GM12875 (cell line): ENCODE results near the gene TRAPPC11.

ENCODE experiments used
- H3K4me3 ChIP-seq: one replicate; pipeline ENCODE4 v1.5.1; 2011; ENCODE audit warnings: low read depth, low read length, control low read depth
- TF ChIP-seq, protein P1 (sequence below): IDR thresholded peaks from 2 replicates; pipeline ENCODE4 v1.5.1; 2011; ENCODE audit warnings: low read depth, mild to moderate bottlenecking, control low read depth, inconsistent platforms, low read length, moderate library complexity, borderline replicate concordance; ENCODE audit not compliant: insufficient read depth

Gene TRAPPC11

DNA sequence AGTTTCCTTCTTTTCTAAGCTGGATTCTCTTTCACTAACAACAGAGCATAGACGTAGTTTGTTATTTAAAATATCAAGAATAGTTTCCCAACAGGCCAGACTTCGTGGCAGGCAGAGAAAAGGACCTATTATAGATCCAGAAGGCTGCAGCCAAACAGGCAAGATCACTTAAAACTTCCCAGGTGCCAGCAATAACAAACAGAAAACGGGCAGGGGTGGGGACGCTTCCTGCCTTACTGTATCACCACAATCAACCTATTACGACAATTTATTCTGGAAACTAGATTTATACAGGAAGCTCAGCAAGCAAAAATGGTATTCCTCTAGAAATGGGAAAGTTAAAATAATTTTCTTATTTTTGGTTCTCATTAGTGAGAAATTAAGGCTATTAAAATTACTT, 22.2 kb upstream of the TRAPPC11 start:
- H3K4me3 ChIP-seq, result no peak overlapping the region

DNA sequence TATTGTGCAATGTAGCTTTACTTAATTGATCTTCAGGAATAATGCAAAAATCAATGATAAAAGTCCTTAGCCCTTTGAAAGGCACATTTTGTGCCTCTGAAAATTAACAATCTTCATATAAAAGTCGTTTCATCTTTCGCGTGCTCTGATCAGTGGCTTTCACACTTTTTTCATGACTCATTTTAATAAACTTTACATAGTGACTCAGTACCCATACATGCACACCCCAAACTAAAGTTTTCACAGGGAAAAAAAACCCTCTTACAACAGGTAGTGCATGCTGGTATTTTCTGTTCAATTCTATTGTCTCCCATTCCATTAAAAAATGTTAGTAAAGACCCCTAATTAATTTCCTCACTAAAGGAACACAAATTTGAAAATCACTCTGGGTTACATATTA, 21.6 kb upstream of the TRAPPC11 start:
- TF ChIP-seq, protein P1, sequence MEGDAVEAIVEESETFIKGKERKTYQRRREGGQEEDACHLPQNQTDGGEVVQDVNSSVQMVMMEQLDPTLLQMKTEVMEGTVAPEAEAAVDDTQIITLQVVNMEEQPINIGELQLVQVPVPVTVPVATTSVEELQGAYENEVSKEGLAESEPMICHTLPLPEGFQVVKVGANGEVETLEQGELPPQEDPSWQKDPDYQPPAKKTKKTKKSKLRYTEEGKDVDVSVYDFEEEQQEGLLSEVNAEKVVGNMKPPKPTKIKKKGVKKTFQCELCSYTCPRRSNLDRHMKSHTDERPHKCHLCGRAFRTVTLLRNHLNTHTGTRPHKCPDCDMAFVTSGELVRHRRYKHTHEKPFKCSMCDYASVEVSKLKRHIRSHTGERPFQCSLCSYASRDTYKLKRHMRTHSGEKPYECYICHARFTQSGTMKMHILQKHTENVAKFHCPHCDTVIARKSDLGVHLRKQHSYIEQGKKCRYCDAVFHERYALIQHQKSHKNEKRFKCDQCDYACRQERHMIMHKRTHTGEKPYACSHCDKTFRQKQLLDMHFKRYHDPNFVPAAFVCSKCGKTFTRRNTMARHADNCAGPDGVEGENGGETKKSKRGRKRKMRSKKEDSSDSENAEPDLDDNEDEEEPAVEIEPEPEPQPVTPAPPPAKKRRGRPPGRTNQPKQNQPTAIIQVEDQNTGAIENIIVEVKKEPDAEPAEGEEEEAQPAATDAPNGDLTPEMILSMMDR, result no peak
- no peak overlapping the region for H3K4me3 ChIP-seq

More for the DNA sequence above, 22.2 kb upstream of the TRAPPC11 start:
- TF ChIP-seq, protein P1, result no peak

DNA sequence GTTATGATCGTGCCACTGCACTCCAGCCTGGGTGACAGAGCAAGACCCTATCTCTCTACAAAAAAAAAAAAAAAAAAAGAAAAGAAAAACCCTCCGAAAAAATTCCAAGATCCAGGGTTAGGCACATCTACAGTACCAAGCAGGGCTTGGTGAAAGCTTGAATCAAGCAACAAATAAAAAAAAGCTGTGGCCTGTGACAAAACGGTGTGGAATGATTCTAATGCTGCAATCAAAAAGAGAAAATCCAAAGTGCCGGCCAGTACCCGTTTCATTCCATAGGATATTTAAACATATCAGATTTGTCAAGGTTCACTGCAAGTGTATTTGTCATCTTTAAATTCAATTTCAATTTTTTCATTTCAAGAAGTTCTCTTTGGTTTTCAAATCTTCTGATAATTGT, 20.7 kb upstream of the TRAPPC11 start:
- no peak overlapping the region for H3K4me3 ChIP-seq
- TF ChIP-seq, protein P1, result no peak

DNA sequence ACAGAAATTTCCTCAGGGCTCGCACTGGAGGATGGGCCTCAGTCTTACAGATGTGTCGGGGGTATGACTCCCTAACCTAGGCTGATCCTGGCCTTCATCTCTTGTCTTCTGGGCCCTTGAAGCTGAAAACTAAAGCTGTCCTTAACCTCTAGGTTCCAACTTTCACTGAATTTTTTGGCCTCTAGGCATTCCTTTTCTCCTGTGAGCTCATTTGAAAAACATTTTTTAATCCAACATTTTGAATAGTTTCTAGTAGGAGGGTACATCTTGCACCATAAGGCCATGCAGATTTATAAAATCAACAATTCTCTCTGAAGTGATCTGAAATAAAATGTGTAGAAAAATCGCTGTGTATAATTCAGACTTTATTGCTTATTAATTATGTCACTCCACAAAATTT, 19.8 kb upstream of the TRAPPC11 start:
- H3K4me3 ChIP-seq, result no peak overlapping the region
- TF ChIP-seq, protein P1, result no peak

DNA sequence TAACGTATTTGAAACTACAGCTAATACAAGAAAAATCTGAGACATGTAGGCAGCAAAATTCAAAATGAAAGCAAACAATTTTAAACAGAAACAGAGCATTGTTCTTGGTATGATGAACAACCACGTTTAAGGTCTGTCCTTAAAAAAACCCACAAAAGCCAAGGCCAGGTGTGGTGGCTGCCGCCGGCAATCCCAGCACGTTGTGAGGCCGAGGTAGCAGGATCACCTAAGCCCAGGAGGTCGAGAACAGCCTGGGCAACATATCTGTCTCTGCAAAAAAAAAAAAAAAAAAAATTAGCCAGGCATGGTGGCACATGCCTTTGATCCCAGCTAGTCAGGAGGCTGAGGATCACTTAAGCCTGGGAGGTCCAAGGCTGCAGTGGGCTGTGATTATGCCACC, 13.8 kb upstream of the TRAPPC11 start:
- no peak overlapping the region for H3K4me3 ChIP-seq
- TF ChIP-seq, protein P1, result no peak

DNA sequence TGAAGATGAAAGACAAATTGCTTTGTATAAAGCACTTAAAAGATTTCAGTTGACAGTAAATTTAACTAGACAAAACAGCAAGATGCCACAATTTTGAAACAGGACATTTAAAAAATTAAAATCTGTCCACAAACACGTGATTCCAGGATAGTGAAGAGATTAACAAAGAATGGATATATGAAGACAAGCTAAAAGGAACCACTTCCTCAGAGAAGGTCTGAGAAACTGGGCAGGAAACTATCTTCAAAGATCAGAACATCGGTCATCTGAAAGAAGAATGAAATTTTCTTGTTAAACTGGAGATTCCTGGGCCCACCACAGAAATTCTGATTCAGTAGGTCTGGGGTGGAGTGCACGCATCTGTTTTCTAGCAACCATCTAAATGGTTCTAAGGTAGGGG, 1.5 kb upstream of the TRAPPC11 start:
- TF ChIP-seq, protein P1, result no peak

DNA sequence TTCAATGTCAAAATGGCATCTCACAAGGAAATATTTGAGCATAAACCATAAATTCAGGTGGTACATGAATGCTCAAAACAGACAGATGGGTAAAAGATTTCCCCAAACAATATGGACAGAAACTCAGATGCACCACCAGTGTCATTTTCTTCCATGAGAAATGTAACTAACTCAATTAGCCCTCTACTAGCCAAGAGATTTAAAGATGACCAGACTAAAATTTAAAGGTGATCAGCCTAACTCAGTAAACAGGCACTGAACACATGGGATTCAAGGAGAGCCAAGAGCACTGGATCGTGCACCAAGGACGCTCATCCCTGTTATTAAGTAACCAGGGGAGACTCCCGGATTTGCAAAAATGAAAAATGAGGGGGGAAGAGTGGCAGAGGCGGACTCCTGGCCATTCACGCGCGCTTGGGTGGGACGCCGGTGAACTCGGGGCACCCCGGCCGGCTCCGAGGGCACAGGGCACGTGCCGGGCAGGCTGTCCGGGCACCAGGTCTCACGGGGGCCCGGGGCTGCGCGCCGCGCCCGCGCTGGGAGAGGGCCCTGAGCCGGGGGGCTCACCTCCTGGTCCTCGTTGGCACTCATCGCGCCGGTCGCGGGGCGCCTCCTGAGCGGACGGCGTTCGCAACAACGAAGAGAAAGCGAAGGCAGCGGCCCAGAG, 598 bp upstream of the TRAPPC11 start:
- TF ChIP-seq, protein P1, result no peak

More for the DNA sequence above, 1.5 kb upstream of the TRAPPC11 start:
- no peak overlapping the region for H3K4me3 ChIP-seq

More for the DNA sequence above, 598 bp upstream of the TRAPPC11 start:
- peak overlapping the region; percentile 82 for H3K4me3 ChIP-seq
